Stimulated activated CD4-positive, alpha-beta T cell treated with anti-CD3 and anti-CD28 coated beads, TNF-alpha, amount 100 ng/mL, for 48 hours (primary cell): Measurements from ENCODE around the gene TNFSF11.
A peak's percentile ranks its signal among the peaks of the same experiment; 100 is the strongest.
"Not testable (repeated sequence)": the region's sequence is repeated elsewhere in the genome, so short reads cannot be mapped to it uniquely, and the experiment has no call there.

Experiments used
- DNase-seq, 3 donors: peaks; one replicate each; pipeline ENCODE4 v3.0.0-alpha.2; 2020; ENCODE audit warnings: low read depth in 3 of 3

TNFSF11 gene

GRCh38 chr13:42574011-42574410 is at the start of gene TNFSF11:
Gene TNFSF11 (plus strand): TSS chr13:42574152. CDS start chr13:42574304, 152 bp downstream.
- peak in 1 of 3 donors; percentile 17 for DNase-seq

GRCh38 chr13:42524487-42525034 is 49.4 kb upstream of the TNFSF11 start:
- DNase-seq = no peak

DNA sequence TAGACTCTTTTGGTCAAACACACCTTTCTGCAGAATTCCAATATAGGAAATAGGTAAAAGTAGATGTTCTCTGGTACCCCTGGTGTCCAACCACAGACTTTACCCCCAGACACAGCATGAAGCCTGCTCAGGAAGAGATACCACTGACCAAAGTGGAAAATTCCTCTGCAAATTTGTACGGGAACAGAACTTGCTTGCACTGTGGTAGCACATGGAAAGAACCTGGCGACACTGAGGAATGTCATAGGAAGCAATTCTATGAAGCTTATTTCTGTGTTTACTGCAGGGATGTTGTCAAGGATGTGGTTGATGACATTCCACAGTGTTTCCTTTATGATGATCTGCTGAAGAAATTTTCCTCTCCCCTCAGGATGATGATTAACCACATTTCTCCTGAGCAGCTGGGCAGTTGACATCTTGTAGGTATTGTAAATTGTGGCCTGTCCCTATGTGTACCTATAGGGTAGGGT is 48.9 kb upstream of the TNFSF11 start:
- no peak for DNase-seq

- DNase-seq = no peak
These were observed 47.7 kb upstream of the TNFSF11 start for GRCh38 chr13:42526276-42526675.

- no peak for DNase-seq
These were observed 47.1 kb upstream of the TNFSF11 start for GRCh38 chr13:42526804-42527203.

DNA sequence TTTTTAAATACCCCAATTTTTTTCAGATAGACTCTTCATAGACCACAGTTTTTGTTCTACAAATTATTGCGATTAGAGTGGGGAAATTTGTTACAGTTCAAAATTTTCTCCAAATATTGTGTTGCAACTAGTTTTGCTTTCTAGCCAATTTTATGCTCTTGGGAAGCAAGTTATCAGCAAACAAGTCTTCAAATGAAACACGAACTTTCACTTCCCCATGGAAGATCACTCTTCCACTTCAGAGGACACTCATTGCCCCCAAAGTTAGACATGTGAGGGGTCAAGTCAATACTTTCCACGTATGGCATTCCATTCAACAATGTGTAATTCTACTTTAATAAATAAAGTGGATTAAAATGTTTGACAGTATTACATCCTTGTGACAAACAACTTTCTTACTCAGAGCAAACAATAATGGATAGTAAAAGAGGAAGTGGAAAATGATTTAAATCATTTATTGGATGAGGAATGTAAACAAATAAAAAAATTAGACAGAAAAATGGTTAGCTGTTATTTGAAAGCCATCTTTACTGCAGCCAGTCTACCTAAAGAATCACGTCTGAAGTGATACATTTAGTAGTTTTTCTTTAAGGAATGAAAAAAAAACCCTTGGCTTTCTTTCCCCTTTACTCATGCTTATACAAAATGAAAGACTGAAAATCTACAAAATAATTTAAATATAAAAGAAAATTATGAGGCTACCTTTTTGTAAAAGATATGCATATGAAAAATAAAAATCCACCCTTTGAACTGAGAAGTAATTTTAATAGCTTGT is 41.2 kb upstream of the TNFSF11 start:
- no peak for DNase-seq

- no peak for DNase-seq
These were observed 40.7 kb upstream of the TNFSF11 start for GRCh38 chr13:42533336-42533591.

DNA sequence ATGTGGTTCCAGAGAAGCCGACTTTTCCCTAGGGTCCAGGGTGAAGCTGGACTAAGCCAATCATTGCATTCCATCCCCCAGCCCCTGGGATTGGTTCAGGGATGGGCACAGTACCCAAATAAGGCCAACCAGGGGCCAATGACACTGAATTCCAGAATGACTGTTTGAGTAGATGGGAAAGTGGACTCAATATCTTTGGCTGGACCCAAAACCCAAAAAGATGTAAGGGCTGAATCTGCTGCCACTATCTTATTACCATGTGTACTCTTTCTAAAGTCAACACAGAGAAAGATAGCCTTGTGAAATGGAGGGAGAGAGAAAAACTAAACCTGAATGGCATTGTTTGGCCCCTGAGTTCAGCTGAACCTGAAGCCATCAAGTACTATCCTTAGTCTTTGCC is 39.2 kb upstream of the TNFSF11 start:
- no peak for DNase-seq

DNA sequence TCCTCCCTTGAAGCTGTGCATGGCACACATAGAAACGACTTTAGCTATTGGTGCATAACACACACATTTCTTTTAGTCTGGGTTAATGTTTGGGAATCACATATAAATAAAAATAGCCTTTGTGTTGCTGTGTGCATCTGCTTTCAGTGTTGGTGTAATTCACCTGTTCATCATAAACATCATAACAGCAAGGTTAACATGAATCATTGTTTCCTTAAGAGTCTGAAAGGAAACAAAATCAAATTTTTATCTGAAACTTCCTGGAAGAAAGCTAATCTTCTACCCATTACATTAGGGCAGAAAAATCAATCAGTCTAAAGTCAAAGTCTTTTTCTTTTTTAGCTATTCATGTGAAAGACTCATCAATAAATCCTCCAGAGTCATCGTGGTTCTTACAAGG is 35.0 kb upstream of the TNFSF11 start:
- DNase-seq = no peak

- no peak for DNase-seq
These were observed 34.3 kb upstream of the TNFSF11 start for GRCh38 chr13:42539670-42540069.

GRCh38 chr13:42543215-42543797 is 30.6 kb upstream of the TNFSF11 start:
- DNase-seq = no peak

DNA sequence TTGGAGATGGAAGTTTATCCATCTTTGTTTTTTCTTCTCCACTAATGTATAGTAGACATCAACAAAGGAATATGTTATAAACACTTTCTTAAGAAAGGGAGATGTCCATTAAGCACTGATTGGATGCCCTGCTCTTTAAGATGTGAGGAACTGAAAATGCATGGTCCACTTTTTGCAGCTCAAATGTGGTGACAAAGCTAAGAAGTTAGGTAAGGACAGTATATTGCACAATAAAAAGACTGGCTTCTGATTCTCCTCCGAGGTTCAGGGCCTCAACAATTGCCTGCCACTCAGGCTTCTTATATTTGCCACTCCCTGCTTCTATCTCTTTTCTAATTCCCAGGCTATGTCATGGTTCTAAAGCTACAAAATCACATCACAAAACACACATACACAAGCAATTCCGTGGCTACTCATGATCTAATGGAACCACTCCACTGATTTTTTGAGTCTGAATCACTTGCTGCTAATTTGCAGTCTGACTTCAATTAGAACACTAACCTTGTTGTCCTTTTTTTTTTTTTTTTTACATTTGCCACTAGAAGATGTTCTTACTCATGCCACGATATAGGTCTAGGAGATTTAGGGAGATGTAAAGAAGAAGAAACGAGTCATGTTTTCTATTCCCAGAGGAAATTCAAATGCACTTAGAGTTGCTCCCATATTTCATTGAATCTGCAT is 29.6 kb upstream of the TNFSF11 start:
- no peak for DNase-seq

GRCh38 chr13:42545842-42546241 is 28.1 kb upstream of the TNFSF11 start:
- no peak for DNase-seq

GRCh38 chr13:42547612-42548011 is 26.3 kb upstream of the TNFSF11 start:
- no peak for DNase-seq

DNA sequence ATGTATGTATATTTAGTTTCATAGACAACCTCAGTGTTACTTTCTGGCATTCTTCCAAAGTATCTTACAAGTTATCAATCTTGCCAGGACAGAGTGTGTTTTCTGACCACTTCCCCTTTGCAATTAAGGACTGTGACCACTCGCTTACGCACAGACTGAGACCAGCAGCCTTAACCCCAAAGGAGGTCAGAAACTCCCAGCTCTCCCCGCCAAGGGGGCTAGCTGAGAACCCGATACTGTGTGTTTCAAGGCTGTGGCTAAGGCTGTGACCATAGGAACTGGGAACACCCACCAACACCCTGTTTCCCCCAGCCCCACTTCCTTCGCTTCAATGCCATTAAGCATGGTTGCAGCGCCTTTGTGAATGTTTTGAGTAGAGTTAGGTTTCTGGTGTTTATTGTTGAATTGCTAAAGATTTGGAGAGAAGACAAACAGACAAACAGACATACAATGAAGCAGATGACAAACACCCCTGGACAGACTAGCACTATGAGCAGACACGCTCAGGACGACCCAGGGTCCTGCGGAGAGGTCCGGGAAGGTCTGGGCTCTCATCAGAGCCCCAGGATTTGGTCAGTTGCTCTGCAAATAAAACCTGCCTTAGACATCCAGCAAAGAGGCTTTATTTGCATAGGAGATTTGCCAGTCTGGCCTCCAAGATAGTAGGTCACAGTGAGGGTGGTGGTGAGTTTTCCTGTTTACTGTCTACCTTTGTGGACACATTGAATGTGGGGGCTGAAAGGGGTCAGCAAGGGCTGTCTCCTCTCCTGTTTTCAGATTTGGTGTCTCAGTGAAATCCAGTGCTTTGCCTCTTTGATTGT is 25.0 kb upstream of the TNFSF11 start:
- no peak for DNase-seq

GRCh38 chr13:42549552-42549936 is 24.4 kb upstream of the TNFSF11 start:
- DNase-seq = peak in 1 of 3 donors; percentile 19

- DNase-seq = no peak
These were observed 22.3 kb upstream of the TNFSF11 start for GRCh38 chr13:42551611-42552010.

DNA sequence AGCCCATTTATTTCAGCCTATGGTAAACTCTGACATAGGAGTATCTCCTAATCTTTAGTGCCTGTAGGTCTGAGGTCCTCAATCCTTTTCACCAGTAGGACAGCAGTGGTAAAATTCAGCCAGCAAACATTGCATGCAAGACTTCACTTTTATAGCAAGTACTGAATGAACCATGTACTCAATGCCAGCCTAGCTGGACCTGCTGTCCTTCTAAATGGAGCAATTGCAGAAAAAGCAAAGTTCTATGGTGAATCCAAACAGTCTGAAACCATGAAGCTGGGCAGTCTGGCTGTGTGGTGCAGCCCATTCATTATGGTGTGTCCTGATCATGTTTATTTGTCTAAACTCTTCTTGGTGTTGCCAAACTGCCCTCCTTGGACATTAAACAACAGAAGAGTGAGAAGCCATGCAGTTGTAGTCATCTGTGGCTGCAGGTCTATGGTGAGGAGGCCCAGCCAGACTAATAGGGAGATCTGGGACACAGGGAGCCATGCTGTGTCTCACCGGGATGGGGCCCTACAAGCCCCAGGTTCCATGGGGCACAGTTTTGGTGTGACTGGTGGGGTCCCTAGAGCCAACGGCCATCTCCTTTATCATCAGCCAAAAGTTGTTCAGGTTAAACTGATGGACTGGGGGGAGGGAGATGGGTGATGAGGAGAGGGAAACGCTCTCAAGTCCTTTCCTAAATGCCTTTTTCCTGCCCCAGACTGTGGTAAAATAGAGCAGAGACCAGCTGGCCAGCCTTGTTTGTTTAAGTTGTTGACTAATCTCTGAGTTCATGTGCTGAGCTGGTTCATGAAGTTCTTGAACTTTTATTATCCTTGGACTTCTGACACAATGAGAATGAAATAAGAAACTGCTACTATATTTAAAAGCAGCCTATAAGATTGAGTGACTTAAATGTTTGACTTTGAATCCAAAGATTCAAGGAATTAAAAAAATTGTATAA is 20.6 kb upstream of the TNFSF11 start:
- DNase-seq = no peak

- no peak for DNase-seq
These were observed 14.9 kb upstream of the TNFSF11 start for GRCh38 chr13:42559057-42559456.

DNA sequence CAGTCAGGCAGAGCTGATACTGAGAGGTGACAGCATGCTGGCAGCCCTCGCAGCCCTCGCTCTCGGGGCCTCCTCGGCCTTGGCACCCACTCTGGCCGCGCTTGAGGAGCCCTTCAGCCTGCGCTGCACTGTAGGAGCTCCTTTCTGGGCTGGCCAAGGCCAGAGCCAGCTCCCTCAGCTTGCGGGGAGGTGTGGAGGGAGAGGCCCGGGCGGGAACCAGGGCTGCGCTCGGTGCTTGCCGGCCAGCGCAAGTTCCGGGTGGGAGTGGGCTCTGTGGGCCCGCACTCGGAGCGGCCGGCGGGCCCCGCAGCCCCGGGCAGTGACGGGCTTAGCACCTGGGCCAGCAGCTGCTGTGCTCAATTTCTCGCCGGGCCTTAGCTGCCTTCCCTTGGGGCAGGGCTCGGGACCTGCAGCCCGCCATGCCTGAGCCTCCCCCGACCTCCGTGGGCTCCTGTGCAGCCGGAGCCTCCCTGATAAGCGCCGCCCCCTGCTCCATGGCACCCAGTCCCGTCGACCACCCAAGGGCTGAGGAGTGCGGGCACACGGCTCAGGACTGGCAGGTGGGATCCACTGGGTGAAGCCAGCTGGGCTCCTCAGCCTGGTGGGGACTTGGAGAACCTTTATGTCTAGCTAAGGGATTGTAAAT is 14.3 kb upstream of the TNFSF11 start:
- DNase-seq = not testable (repeated sequence)
